Activated CD8-positive, alpha-beta memory T cell treated with anti-CD3 and anti-CD28 coated beads, Interleukin-2, amount 50 U/mL, for 4 hours (primary cell): ENCODE measurements around the gene CLEC17A.
"Not testable (repeated sequence)": the region's sequence is repeated elsewhere in the genome, so short reads cannot be mapped to it uniquely, and the experiment has no call there.

ENCODE experiments used
- DNase-seq: peaks from one replicate; pipeline ENCODE4 v3.0.0-alpha.2; 2020

The CLEC17A gene

GRCh38 chr19:14584372-14584771 is 1.5 kb downstream of the CLEC17A start:
- DNase-seq = not testable (repeated sequence)

DNA sequence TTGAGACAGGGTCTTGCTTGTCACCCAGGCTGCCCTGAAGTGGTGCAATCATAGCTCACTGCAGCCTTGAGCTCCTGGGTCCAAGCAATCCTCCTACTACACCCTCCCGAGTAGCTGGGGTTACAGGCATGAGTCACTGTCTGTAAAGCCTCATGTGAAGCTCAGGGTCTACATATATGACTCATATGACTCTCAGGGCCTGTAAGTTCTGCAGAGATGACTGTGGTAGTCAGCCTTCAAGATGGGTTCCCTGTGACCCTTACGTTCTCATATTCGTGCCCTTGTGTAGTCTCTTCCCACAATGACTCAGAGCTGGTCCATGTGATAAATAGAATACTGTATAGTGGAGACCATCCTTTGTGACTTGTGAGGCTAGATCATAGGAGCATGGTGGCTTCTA is 2.3 kb downstream of the CLEC17A start:
- DNase-seq = not testable (repeated sequence)

- not testable (repeated sequence) for DNase-seq
Measured at GRCh38 chr19:14589433-14589832, 6.5 kb downstream of the CLEC17A start.

DNA sequence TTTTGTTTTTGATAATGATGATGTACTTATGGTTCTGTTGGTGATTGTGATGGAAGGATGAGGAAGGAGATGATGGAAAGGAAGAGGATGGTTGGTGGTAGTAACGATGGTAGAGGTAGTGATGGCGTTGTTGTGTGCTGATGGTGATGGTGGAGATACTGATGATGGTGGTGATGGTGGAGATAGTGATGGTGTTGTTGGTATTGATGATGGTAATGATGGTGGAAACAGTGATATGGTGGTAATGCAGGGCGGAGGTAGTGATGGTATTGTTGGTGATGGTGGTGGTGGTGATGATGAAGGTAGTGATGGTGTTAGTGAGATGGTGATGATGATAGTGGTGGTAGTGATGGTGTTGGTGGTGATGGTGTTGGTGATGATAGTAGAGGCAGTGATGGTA is 12.7 kb downstream of the CLEC17A start:
- no peak for DNase-seq

DNA sequence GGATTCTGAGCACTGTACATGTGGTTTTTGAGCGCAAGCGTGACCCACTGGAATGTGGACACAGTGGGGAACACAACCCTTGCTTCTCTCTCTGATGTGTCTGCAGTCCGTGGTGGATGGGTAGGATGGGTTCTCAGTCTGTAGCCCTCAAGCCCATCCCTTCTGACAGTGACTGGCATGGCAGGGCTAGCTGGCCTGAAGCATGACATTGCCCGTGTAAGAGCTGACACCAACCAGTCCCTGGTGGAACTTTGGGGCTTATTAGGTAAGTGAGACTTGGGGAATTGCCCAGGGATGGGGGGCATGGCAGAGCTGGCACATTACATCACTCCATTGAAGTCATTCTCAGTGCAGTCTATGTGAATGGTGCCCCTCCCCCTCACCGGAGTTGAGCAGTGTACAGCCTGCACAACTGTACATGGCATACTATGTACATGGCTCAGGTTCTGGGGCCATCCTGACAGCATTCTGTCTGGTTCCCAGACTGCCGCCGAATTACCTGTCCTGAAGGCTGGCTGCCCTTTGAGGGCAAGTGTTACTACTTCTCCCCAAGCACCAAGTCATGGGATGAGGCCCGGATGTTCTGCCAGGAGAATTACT is 16.8 kb downstream of the CLEC17A start:
- no peak for DNase-seq

- no peak for DNase-seq
Measured at GRCh38 chr19:14603990-14604387, 21.1 kb downstream of the CLEC17A start.

- DNase-seq = no peak
Measured at GRCh38 chr19:14606627-14607026, 23.7 kb downstream of the CLEC17A start.

- DNase-seq = no peak
Measured at GRCh38 chr19:14611051-14611450, 28.2 kb downstream of the CLEC17A start.

- not testable (repeated sequence) for DNase-seq
Measured at GRCh38 chr19:14612242-14612641, 29.4 kb downstream of the CLEC17A start.

GRCh38 chr19:14612657-14613056 is 29.8 kb downstream of the CLEC17A start:
- DNase-seq = no peak

- DNase-seq = not testable (repeated sequence)
Measured at GRCh38 chr19:14613399-14614098, 30.7 kb downstream of the CLEC17A start.

DNA sequence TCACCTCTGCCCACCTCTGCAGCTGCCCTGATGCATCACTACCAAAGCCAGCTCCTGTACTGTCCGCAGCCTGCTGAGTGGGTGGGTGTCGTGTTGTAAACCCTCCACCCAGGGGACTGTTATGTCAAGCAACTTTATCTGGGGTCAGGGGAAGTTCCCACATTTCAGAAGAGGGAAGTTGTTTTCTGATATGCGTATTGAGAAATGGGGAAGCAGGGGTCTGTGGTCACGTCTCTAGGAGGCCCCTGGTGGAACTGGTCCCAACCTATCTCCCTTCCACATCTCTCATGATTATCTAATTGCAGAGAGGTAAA is 31.2 kb downstream of the CLEC17A start:
- no peak for DNase-seq

GRCh38 chr19:14615623-14616022 is 32.7 kb downstream of the CLEC17A start:
- DNase-seq = no peak

DNA sequence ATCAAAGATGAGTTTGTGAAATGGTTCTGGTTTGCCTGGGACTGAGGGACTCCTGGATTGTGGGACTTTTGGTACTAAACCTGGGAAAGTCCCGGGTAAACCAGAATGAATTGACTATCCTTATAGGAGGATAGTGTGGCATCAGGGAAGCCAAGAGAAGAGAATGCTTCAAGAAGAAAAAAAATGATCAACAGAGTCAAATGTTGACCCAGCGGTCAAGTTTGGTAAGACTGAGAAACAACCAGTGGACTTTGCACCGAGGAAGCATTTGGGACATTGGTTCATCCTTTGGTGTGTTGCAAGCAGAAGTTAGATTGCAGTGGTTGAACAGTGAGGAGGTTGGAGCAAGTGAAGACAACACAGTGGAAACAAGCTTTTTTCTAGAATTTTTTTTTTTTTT is 33.5 kb downstream of the CLEC17A start:
- DNase-seq = no peak

DNA sequence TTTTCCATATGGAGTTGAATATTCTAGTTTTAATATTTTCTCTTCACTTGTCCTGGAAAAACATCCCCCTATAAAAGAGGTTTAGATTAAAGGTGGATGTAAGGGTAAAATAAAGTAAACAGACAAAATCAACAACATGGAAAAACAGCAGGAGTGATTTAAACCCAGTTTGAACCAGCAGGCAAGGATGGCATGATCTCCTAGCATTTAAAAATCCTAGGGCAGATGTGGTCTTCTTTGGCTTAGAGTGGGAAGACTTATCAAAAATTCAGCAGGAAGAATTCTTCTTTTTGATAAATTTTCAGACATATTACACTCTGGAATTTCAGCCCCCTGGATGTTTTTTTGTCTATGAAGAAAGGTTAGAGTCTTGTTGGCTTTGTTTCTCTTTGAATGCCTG is 36.5 kb downstream of the CLEC17A start:
- no peak for DNase-seq

DNA sequence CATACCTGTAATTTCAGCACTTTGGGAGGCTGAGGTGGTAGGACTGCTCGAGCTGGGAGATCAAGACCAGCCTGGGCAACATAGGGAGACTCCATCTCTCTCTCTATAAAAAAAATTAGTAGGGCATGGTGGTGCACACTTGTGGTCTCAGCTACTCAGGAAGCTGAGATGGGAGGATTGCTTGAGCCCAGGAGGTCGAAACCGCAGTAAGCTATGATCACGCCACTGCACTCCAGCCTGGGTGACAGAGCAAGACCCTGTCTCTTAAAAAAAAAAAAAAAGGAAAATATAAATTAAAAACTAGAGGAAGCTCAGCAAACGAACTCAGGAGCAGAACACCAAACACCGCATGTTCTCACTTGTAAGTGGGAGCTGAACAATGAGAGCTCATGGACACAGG is 41.6 kb downstream of the CLEC17A start:
- not testable (repeated sequence) for DNase-seq

DNA sequence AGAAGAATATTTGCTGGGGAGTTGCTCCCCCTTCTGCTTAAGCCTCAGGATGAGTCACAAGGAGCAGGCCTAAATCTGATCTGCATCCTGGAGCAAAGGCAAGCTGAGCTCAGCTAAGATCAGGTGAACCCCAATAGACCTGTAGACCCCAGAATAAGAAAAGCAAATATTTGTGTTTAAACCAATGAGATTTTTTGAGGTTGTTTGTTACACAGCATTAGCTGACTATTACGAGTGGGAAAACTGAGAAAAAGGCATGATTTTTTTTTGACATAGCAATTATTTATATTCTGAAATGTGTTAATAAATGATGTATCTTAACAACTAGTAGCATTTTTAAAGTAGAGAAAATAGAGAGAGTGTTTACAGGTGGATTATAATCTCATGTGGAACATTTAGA is 46.7 kb downstream of the CLEC17A start:
- DNase-seq = no peak

DNA sequence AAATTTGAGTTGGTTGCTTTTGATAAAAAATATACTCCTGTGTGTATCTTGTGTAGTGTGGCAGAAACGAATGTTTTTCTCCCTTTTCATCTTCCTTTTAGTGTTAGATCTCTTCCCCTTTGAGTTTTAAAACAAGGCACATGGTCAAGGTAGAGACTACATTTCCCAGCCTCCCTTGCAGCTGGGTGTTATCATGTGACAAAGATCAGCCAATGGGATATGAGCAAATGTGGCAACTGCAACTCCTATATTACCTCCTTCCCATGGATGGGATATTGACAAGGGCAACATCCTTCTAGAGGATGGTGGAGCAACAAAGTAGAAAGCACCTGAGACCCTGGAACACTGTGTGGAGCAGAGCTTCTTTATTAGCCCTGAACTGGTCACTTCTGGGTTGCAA is 49.4 kb downstream of the CLEC17A start:
- no peak for DNase-seq

DNA sequence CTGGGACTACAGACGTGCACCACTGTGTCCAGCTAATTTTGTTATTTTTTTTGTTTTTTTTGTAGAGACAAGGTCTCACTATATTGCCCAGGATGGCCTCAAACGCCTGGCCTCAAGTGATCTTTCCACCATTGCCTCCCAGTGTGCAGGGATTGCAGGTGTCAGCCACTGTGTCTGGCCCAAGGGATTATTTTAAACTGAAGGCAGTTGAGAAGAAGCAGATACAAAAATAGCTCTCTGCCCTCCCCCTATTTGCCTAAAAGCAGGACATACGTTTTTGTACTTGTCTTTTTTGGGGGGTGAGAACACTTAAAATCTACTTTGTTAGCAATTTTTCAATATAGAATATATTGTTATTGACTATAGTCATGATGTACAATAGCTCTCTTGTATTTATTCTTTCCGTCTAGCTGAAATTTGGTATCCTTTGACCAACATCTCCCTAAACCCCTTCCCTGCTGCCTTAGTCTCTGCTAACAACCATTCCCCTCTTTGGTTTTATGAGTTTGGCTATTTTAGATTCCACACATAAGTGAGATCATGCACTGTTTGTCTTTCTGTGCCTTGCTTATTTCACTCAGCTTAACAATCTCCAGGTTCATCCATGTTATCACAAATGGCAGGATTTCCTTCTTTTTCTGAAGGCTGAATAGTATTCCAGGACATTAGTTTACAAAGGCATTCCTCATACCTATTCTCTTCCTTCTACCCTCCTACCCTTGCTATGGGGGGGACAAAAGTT is 56.8 kb downstream of the CLEC17A start:
- no peak for DNase-seq

DNA sequence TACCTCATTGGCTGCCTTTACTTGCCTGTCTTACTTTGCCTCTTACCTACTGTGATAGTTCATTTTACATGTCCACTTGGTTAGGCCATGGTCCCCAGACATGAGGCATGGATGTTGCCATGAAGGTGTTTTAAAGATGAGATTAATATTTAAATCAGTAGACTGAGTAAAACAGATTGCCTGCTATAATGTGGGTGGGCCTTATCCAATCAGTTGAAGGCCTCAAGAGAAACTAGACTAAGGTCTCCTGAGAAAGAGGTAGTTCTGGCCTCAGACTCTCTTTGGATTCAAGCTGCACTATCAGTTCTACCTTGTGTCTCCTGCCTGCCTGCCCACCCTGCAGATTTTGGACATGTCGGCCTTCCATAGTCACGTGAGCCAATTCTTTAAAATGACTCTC is 65.6 kb downstream of the CLEC17A start:
- DNase-seq = no peak

GRCh38 chr19:14649020-14649419 is 66.1 kb downstream of the CLEC17A start:
- no peak for DNase-seq

GRCh38 chr19:14650161-14650560 is 67.3 kb downstream of the CLEC17A start:
- DNase-seq = no peak

DNA sequence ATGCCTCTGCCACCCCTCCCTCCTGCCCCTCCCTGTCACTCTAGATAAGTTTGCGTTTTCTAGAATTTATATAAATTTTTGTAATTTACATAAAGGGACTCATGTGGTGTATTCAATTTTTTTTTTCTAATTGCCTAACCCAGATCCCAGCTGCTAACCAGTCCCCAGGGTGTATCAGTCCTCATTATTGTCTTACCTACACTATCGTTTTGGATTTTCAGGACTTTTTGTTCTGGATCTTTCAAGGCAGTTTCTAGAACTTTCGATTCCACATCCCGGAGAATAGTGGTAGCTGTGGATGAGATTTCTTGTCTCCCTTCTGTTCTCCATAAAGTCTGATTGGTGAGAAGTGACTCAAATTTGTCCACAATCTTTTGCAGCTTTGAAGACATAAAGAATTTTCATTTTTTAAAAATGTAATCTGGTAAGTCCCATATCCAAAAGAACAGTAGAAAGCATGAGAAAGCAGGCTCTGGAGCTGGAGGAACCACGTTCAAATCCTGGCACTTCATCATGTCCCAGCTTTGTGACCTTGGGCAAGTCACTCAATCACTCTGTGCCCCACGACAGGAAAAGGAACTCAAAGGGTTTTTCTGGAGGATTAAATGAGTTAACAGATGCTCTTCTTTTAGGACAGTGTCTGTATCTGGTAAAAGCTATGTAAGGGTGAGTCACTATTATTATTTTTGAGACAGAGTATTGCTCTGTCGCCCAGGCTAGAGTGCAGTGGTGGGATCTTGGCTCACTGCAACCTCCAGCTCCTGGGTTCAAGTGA is 72.1 kb downstream of the CLEC17A start:
- DNase-seq = no peak

DNA sequence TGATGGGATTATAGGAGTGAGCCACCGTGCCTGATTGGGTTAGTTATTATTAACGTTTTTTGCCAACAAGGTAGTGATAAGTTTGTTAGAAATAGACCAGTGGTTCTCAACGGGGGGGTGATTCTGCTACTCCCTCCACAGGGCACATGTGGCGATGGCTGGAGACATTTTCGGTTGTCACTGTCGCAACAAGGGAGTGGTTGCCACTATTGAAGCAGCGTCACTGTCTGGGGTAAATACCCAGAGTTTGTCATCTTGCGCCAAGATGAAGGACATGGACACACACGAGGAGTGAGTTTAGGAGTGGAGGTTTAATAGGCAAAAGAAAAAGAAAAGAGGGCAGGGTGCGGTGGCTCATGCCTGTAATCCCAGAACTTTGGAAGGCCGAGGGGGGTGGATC is 72.8 kb downstream of the CLEC17A start:
- DNase-seq = no peak
